ENCODE data around the gene BCL2L2.

Gene BCL2L2

DNA sequence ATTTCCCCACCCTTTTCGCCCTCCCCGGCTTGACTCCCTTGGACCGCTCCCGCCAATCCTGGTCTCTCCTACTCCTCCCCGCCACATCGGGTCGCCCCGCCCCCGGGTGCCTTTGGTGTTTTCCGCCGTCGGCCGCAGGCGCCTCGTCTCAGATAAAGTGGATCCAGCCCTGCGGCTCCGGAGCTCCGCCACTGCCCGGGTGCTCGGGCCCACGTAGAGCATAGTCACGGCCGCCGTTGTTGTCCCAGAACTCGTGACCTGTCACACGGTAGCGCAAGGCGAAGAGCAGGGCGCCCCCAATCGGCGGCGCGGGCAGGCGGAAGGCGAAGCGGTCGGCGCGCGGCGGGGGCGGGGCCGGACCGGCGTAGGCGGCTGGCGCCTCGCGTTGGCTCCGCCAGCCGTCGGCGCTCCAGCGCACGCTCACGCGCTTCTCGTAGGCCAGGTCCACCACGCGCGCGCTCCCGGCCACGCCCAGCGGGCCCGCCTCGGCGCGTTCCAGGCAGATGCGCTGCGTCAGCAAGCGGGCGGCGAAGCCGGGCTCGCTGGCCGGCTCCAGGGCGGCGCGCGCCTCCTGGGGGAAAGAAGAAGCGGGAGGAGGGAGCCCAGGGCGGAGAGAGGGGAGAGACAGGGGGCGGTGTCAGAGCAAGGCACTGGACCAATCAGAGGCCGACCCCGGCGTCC lies 5.2 kb upstream of the BCL2L2 start:
- peak overlapping the region; percentile 89 for H3K4me3 ChIP-seq (ENCODE audit: low read depth, low read length)
- peak; percentile 100 for DNase-seq (ENCODE audit: low read depth)
- TF ChIP-seq, protein P1, sequence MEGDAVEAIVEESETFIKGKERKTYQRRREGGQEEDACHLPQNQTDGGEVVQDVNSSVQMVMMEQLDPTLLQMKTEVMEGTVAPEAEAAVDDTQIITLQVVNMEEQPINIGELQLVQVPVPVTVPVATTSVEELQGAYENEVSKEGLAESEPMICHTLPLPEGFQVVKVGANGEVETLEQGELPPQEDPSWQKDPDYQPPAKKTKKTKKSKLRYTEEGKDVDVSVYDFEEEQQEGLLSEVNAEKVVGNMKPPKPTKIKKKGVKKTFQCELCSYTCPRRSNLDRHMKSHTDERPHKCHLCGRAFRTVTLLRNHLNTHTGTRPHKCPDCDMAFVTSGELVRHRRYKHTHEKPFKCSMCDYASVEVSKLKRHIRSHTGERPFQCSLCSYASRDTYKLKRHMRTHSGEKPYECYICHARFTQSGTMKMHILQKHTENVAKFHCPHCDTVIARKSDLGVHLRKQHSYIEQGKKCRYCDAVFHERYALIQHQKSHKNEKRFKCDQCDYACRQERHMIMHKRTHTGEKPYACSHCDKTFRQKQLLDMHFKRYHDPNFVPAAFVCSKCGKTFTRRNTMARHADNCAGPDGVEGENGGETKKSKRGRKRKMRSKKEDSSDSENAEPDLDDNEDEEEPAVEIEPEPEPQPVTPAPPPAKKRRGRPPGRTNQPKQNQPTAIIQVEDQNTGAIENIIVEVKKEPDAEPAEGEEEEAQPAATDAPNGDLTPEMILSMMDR (IDR thresholded peaks at IDR 0.05; ENCODE audit: insufficient read depth, low read depth, low read length, missing control alignments), result peak; percentile 75

DNA sequence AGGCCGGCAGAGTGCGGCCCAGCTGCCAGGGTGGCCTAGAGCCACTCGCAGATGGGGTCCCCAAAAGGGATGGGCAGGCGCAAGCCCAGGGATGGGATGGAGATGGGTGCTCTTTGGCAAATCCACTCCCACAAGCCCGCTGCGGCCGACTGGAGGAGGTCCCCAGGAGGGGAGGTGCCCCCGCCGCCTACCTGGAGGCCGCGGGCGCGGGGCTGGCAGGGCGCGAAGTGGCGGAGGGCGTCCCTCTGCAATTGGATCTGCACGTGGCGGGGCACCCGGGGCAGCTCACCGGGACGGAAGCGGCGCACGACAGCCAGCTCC lies 4.7 kb upstream of the BCL2L2 start:
- DNase-seq (ENCODE audit: low read depth), result no peak
- TF ChIP-seq, protein P1 (IDR thresholded peaks at IDR 0.05; ENCODE audit: insufficient read depth, low read depth, low read length, missing control alignments), result no peak
- H3K4me3 ChIP-seq (ENCODE audit: low read depth, low read length), result peak overlapping the region; percentile 89

DNA sequence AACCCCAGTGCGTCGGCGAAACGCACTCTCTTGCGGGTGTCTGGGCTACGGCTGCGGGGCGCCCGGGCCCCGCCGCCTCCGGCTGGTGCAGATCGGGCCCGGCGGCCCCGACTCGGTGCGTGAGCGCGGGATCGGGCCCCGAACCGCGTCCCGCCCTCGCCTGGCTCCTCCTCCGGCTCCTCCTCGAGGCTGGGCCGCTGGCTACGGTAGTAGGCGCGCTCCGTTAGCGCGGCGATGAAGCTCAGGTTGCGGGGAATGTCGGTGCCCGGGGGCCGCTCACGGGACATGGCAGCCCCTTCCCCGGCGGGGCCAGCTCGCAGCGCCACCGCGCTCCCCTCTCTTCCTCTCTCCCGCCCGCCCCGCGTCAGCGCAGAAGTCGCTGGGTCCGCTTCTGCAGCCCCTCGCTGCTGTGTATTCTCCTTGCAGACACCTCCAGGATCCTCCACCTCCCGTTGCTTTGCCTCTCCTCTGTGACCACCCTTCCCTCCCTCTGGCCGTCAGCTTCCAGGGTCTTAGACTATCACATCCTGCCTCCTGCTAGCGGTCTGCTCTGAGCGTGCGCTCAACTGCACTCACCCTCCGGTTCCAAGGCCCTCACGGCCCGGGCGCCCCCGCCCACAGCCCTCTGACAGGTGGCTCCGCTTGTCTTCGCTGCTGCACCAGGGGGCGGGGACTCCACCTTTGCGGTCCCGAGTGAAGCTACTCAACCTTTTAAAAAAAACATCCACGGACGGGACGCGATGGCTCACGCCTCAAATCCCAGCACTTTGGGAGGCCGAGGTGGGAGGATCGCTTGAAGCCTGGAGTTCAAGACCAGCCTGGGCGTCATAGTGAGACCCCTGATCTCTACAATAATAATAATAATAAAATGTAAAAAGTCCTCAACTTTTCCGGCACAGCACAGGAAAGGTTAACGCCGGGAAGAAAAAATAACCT lies 4.1 kb upstream of the BCL2L2 start, which contains the start of gene PPP1R3E:
TSS of gene PPP1R3E (minus strand) at position 570 of the 936 bp plus-strand sequence. CDS start at position 287, 283 bp downstream.
- TF ChIP-seq, protein P1 (IDR thresholded peaks at IDR 0.05; ENCODE audit: insufficient read depth, low read depth, low read length, missing control alignments), result no peak
- peak; percentile 92 for DNase-seq (ENCODE audit: low read depth)
- H3K4me3 ChIP-seq (ENCODE audit: low read depth, low read length), result peak within 1 kb of the TSS; percentile 89

DNA sequence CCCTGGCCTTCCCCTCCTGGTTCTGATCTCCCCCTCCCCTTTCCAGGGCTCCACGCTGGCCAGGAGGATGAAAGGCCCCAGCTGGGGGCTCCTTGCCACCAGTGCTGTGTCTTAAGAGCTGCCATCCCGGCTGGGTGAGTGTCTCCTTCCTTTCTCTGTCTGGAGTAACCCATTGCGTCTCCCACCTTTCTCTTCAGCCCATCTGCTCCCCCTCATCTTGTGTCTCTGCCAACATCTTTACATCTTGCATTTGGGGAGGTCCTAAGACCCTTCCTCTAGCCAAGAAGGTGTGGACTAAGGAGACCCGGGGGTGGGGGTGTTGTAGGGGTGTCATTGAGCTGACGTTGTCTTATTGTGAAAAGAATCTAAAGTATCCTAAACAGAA lies 505 bp downstream of the BCL2L2 start:
- TF ChIP-seq, protein P1 (IDR thresholded peaks at IDR 0.05; ENCODE audit: insufficient read depth, low read depth, low read length, missing control alignments), result no peak
- DNase-seq (ENCODE audit: low read depth), result no peak
- peak overlapping the region; percentile 69 for H3K4me3 ChIP-seq (ENCODE audit: low read depth, low read length)

DNA sequence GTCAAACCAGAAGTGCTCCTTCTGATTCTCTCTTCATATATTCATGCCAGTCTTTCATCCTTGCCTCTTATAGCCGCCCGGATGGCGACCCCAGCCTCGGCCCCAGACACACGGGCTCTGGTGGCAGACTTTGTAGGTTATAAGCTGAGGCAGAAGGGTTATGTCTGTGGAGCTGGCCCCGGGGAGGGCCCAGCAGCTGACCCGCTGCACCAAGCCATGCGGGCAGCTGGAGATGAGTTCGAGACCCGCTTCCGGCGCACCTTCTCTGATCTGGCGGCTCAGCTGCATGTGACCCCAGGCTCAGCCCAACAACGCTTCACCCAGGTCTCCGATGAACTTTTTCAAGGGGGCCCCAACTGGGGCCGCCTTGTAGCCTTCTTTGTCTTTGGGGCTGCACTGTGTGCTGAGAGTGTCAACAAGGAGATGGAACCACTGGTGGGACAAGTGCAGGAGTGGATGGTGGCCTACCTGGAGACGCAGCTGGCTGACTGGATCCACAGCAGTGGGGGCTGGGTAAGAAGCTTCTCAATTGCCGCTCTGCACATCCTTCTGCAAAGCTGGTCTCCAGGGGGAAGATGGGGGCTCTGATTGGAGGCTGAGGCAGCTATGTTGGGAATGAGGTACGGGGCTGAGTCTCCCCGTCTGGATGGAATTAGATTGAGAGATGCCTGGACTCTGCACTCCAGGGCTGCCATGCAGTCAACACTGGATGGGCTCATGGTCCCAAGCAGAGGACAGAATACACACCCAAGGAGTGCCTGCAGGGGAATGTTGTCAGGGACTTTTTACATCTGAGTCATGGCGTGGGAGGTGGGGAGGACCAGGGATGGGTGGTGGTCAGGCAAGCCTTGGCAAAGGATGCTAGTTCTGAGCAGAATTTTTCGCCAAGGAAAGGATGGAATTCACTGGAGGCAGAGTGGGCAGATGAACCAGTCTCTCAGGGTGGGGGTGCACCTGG lies 1.3 kb downstream of the BCL2L2 start:
- DNase-seq (ENCODE audit: low read depth), result no peak
- TF ChIP-seq, protein P1 (IDR thresholded peaks at IDR 0.05; ENCODE audit: insufficient read depth, low read depth, low read length, missing control alignments), result no peak
- H3K4me3 ChIP-seq (ENCODE audit: low read depth, low read length), result peak overlapping the region; percentile 69

DNA sequence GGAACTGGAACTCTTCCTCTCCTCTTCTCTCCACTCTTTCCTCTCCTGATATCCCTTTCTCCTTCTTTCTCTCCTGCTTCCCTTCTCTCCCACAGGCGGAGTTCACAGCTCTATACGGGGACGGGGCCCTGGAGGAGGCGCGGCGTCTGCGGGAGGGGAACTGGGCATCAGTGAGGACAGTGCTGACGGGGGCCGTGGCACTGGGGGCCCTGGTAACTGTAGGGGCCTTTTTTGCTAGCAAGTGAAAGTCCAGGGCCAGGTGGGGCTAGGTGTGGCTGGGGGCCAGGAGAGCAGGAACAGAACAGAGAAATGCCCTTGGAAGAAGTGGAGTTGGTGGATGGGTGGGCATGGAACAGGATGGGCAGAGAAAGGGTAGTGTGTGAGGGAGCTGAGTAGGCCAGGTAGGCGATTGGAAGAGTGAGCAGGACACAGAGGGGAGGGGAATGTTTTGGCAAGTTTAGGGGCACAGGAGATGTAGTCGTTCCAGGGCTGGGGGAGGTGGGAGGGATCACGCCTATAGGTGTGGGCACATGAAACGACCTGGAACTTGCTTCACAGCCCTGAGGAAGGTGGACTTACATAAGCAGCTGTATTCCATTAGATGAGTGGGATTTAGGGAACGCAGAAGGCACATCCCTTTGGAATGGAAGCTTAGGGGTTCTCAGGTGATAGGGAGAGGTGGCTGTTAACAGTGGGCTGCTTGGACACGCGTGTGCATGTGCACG lies 2.2 kb downstream of the BCL2L2 start:
- no peak overlapping the region for H3K4me3 ChIP-seq (ENCODE audit: low read depth, low read length)
- TF ChIP-seq, protein P1 (IDR thresholded peaks at IDR 0.05; ENCODE audit: insufficient read depth, low read depth, low read length, missing control alignments), result no peak

More for the DNA sequence above, 2.2 kb downstream of the BCL2L2 start:
- DNase-seq (ENCODE audit: low read depth), result no peak

Data from GM12865 (cell line).